Measurements from ENCODE around the gene LARGE1. TPM values are rescaled to one million over a fixed set of nuclear protein-coding genes. Genes with fewer than 3 reads are reported as not detected.

LARGE1 gene
- total RNA-seq, 2 experiments from 2014 or later: 0.81 to 2.0 TPM

DNA sequence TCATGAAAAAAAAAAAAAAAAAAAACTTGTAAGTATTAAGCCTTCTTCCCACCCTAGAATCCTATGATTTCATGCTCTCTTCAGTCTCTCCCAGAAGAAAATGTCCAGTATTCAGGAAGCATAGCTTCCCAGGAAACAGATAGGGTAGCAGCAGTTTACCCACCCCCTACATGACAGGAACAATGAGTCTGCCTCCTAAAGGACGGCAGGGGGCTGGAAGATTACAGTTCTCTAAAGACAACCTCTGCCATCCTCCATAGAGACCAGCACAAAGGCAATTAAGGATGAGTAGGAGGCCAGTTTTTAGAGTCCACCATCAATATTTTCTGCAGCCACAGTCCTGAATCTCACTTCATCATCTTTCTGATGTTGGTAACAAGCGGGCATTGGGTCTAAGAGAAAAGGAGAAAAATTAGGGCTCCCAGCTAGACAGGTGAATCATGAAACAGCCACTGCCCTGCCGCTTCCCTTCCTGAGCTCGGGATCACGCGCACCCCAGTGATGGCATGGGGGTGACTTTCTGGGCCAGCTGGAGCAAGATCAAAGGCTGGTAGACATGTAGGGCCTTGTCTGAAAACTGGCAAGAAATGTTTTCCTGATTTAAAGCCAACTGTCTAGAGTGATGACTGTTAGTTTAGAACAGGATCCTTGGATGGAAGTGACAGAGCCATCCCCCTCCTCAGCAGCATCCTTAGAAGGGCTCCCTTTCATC, 322.8 kb downstream of the LARGE1 start:
- H3K27me3 Mint-ChIP-seq: no peaks in the 10 kb centered on the region
- H3K27ac Mint-ChIP-seq: no peak overlapping the region
- intact Hi-C loops (cut with micrococcal nuclease): no loop called here
- no peaks in the 10 kb centered on the region for H3K36me3 Mint-ChIP-seq
- ChIA-PET POLR2A (no interaction called here), CTCF (no interaction called here)
- H3K9me3 Mint-ChIP-seq: peaks cover 7% of the 10 kb centered on the region
- no peak for DNase-seq
- no peaks in the 10 kb centered on the region for H3K4me1 Mint-ChIP-seq (ENCODE audit: low read depth)
- no peak overlapping the region for H3K4me3 Mint-ChIP-seq

DNA sequence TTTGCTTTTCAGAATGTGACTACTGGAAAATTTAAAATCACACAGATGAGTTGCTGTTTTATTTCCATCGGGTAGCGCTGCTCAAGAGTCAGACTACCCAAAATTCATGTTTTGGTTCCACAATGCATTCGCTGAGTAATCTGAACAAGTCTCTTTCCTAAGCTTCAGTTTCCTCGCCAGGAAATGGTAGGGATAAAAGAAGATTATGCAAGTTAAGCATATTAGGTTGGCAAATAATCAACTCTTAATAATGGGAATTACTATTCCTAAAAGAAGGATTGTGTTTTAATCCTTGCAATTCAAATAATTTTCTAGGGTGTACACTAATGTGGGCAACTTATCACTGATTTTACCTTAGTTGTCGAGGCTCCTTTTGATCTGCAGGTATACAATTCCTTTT, 326.5 kb downstream of the LARGE1 start:
- no peaks in the 10 kb centered on the region for H3K4me1 Mint-ChIP-seq (ENCODE audit: low read depth)
- intact Hi-C loops (cut with micrococcal nuclease): no loop called here
- peaks cover 2% of the 10 kb centered on the region for H3K9me3 Mint-ChIP-seq
- DNase-seq: no peak
- POLR2A ChIA-PET: no interaction called here
- H3K4me3 Mint-ChIP-seq: no peak overlapping the region
- H3K27me3 Mint-ChIP-seq: no peaks in the 10 kb centered on the region
- CTCF ChIA-PET: interaction anchor here (1.4 kb wide), 1 partner anchor 14 kb away, joined by 4 read pairs; no protein-coding TSS in a partner anchor
- H3K36me3 Mint-ChIP-seq: no peaks in the 10 kb centered on the region
- H3K27ac Mint-ChIP-seq: no peak overlapping the region

DNA sequence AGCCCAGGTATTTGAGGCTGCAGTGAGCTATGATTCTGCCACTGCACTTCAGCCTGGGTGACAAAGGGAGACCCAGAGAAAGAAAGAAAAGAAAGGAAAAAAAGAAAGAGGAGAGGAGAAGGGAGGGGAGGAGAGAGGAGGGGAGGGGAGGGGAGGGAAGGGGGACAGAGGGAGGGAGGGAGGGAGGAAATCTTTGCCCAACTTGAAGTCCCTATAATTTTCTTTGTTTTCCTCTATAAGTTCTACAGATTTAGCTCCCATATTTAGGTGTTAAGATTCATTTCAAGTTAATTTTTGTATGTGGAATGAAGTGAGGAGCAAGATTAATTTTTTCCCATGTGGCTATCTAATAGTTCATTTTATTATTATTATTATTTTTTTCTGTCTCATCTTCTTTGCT, 328.3 kb downstream of the LARGE1 start:
- intact Hi-C loops (cut with micrococcal nuclease): no loop called here

DNA sequence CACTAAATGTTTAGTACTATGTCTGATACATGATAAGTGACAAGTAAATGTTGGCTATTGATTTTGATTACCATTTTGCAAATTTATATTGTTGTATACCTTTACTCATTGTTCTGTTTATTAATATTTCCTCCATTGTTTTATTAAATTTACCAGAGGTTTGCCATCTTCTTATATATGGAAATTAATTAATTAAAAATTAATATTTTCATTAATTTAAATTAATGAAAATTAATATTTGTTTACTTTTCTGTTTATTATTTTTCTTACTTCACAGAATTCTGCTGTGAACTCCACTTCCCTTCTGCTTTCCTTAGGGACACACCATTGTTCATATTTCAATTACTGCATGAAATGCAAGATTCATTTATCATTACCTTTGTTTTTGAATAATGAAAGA, 331.0 kb downstream of the LARGE1 start:
- ChIA-PET CTCF (no interaction called here), POLR2A (no interaction called here)
- DNase-seq: no peak
- Mint-ChIP-seq H3K9me3 (no peaks in the 10 kb centered on the region), H3K27ac (no peak overlapping the region), H3K4me1 (ENCODE audit: low read depth) (no peaks in the 10 kb centered on the region), H3K36me3 (no peaks in the 10 kb centered on the region), H3K4me3 (no peak overlapping the region), H3K27me3 (no peaks in the 10 kb centered on the region)
- intact Hi-C loops (cut with micrococcal nuclease): no loop called here

More for the DNA sequence above, 328.3 kb downstream of the LARGE1 start:
- no peaks in the 10 kb centered on the region for H3K4me1 Mint-ChIP-seq (ENCODE audit: low read depth)
- no peaks in the 10 kb centered on the region for H3K27me3 Mint-ChIP-seq
- H3K27ac Mint-ChIP-seq: no peak overlapping the region
- DNase-seq: no peak
- H3K4me3 Mint-ChIP-seq: no peak overlapping the region
- peaks cover 2% of the 10 kb centered on the region for H3K9me3 Mint-ChIP-seq
- ChIA-PET POLR2A (no interaction called here), CTCF (no interaction called here)
- no peaks in the 10 kb centered on the region for H3K36me3 Mint-ChIP-seq

DNA sequence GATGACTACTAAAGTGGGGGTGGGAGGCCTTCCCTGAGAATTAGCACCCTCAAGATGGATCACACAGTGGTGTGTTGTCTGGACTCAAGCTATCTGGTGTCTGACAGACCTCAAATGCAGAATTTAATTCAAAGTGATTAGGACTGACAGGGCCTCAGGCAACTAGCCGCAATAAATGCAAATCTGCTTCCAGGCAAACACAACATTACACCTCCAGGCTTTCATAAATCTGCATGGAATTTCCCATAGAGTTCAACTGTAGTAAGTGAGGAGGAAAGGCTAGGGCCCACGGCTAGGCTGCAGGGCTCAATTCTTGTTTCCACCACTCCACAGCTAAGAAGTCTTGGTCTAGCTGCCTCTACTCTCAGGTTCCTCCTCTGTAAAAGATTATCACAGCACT, 331.4 kb downstream of the LARGE1 start:
- Mint-ChIP-seq H3K27ac (no peak overlapping the region), H3K4me3 (no peak overlapping the region), H3K36me3 (no peaks in the 10 kb centered on the region), H3K27me3 (no peaks in the 10 kb centered on the region), H3K9me3 (no peaks in the 10 kb centered on the region), H3K4me1 (ENCODE audit: low read depth) (no peaks in the 10 kb centered on the region)
- no peak for DNase-seq
- intact Hi-C loops (cut with micrococcal nuclease): no loop called here
- CTCF ChIA-PET: no interaction called here
- POLR2A ChIA-PET: no interaction called here

DNA sequence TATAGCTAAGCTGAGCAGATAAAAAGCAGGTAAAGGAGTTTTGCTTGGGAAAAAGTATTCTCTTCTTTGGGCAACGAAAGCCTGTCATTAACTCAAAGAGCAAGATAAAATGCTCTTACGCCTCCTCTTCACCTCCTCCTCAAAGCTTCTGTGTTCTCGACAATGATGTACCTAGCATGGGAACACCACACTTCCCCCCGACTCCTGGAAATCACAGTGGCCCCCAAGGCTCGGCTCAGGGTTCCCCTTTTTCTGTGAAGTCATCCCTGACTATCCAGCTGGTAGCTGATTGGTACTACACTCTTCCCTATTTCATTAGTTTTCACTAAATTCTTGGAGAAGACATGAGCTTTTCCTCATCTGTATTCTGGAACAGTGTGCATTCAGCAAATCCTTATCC, 336.1 kb downstream of the LARGE1 start:
- Mint-ChIP-seq H3K36me3 (no peaks in the 10 kb centered on the region), H3K27ac (no peak overlapping the region), H3K4me1 (ENCODE audit: low read depth) (no peaks in the 10 kb centered on the region), H3K9me3 (no peaks in the 10 kb centered on the region), H3K4me3 (no peak overlapping the region), H3K27me3 (no peaks in the 10 kb centered on the region)
- intact Hi-C loops (cut with micrococcal nuclease): no loop called here
- ChIA-PET POLR2A (no interaction called here), CTCF (interaction anchor here (1.3 kb wide), 1 partner anchor 282 kb away, joined by 3 read pairs; no protein-coding TSS in a partner anchor)
- no peak for DNase-seq

DNA sequence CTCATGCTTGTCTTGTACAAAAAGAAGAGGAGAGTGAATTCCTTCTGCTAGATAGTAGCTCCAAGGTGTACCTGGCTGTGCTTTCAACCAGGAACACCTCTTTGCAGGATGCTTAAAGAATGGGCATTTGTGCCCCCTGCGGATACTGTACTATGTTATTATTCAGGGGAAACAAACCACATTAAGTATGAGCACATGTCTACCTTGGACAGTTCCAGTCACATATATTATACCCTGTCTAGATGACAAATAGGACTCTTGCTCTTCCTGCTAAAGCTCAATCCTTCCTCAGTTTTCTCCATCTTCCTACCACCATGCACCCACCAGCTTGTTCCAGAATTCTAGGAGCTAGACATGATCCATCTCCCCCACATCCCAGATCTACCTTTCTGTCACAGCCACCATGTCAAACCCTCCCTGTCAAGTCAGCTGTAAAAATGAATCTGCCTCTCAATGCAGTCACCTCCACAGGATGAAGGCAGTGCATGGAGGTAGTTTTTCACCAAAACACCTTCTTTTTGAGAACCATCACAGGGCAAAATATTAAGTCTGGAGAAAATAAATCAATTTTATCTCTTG, 337.4 kb downstream of the LARGE1 start:
- Mint-ChIP-seq H3K4me1 (ENCODE audit: low read depth) (no peaks in the 10 kb centered on the region), H3K4me3 (no peak overlapping the region), H3K36me3 (no peaks in the 10 kb centered on the region), H3K27ac (no peak overlapping the region), H3K27me3 (no peaks in the 10 kb centered on the region), H3K9me3 (no peaks in the 10 kb centered on the region)
- intact Hi-C loops (cut with micrococcal nuclease): no loop called here
- no peak for DNase-seq
- ChIA-PET POLR2A (no interaction called here), CTCF (interaction anchor here (1.3 kb wide), 1 partner anchor 281 kb away, joined by 3 read pairs; no protein-coding TSS in a partner anchor)

DNA sequence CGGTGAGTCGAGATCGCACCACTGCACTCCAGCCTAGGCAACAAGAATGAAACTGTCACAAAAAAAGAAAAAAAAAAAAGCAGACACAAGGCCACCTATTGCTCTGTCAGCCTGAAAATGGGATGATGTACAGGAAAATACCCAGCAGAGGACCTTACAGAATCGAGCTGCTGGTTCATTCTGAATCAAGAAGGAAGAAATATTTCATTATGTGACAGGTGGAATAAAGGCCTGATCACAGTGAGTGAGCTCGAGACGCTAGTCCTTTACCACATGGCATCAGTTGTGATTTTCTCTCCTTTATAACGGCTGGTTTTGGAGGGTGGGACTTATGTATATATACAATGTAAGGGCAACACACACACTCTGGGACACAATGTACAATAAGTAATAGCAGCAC, 340.0 kb downstream of the LARGE1 start:
- ChIA-PET POLR2A (no interaction called here), CTCF (interaction anchor here (0.7 to 1.0 kb wide), 2 partner anchors 14 to 253 kb away, joined by 3 to 4 read pairs; no protein-coding TSS in a partner anchor)
- intact Hi-C loops (cut with micrococcal nuclease): no loop called here
- Mint-ChIP-seq H3K4me3 (no peak overlapping the region), H3K9me3 (no peaks in the 10 kb centered on the region), H3K27ac (no peak overlapping the region), H3K27me3 (no peaks in the 10 kb centered on the region), H3K4me1 (ENCODE audit: low read depth) (no peaks in the 10 kb centered on the region), H3K36me3 (no peaks in the 10 kb centered on the region)
- DNase-seq: no peak

DNA sequence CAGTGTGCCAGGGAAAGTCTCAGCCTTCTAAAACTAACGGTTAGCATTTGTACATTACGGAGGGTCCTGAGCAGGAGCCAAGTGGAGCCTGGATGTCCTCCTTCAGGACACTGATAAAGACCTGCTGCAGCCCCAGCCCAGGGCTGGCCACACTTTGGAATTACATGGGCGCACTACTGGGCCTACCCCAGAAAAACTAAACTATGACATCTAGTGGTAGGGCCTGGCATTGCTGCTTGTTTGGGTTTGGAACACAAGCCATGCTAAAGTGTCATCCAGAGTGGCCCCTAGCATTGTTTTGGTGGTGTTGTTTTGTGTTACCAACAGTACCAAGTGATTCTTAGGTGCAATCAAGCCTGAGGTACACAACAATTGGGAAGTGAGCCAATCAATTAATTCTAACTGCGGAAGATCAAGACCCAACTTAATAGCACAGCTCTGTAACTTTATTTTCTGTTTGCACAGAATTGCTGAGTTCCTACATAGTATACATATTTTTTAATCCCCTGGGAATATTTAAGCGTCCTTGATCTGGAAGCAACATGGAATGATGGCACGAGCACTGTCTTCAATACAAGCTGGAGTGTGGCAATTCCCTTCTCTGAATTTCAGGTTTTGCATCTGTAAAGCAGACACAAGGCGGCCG, 340.7 kb downstream of the LARGE1 start:
- CTCF ChIA-PET: interaction anchor here (1.0 kb wide), 1 partner anchor 14 kb away, joined by 4 read pairs; no protein-coding TSS in a partner anchor
- intact Hi-C loops (cut with micrococcal nuclease): no loop called here
- peak; percentile 32 for DNase-seq
- Mint-ChIP-seq H3K36me3 (no peaks in the 10 kb centered on the region), H3K27ac (no peak overlapping the region), H3K4me3 (no peak overlapping the region), H3K27me3 (no peaks in the 10 kb centered on the region), H3K4me1 (ENCODE audit: low read depth) (no peaks in the 10 kb centered on the region), H3K9me3 (no peaks in the 10 kb centered on the region)
- POLR2A ChIA-PET: no interaction called here

DNA sequence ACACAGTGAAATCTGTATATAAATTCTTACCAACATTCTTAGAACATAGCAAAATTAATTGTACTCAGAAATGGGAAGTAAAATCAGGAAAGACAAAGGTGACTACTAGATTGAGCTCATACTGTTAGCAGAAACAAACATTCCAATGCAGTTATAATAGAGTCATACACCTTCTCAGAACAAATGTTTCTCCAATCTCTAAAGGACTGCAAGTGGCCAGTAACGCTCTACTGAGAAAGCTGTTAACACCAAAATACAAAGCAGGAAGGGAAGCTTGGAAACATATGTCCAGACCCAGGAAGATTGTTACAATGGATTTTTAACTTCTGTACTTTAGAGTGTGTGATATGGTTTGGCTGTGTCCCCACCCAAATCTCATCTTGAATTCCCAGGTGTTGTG, 341.5 kb downstream of the LARGE1 start:
- DNase-seq: no peak
- no peak overlapping the region for H3K4me3 Mint-ChIP-seq
- no peaks in the 10 kb centered on the region for H3K27me3 Mint-ChIP-seq
- no peaks in the 10 kb centered on the region for H3K36me3 Mint-ChIP-seq
- ChIA-PET POLR2A (no interaction called here), CTCF (no interaction called here)
- intact Hi-C loops (cut with micrococcal nuclease): no loop called here
- no peaks in the 10 kb centered on the region for H3K9me3 Mint-ChIP-seq
- no peak overlapping the region for H3K27ac Mint-ChIP-seq
- no peaks in the 10 kb centered on the region for H3K4me1 Mint-ChIP-seq (ENCODE audit: low read depth)

DNA sequence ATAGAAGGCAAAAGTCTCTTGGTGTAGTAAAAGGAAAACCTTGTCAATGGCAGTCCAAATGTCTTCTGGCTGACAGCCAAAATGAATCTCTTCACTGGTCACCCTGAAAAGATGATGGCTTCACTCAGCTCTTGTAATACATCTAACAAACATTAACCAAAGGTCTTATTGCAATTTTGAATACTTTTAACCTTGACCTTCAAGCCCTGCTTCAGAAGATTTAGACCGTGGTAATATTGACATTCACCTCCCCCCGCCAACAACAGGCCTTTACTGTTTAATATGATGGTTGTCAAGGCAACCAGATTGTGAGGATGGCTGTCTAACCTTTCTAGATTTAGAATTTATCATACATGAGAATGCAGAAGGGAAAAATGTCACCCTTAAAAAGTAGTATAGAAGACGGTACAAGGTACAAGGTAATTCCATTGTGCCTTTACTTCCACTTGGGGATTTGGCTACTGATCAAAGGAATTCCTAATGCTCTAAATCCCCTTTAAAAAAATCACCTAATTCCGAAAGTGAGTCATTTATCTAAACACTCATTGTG, 342.3 kb downstream of the LARGE1 start:
- H3K9me3 Mint-ChIP-seq: no peaks in the 10 kb centered on the region
- no peaks in the 10 kb centered on the region for H3K27me3 Mint-ChIP-seq
- intact Hi-C loops (cut with micrococcal nuclease): no loop called here
- H3K36me3 Mint-ChIP-seq: no peaks in the 10 kb centered on the region
- DNase-seq: no peak
- ChIA-PET POLR2A (no interaction called here), CTCF (no interaction called here)
- no peaks in the 10 kb centered on the region for H3K4me1 Mint-ChIP-seq (ENCODE audit: low read depth)
- no peak overlapping the region for H3K27ac Mint-ChIP-seq
- no peak overlapping the region for H3K4me3 Mint-ChIP-seq

DNA sequence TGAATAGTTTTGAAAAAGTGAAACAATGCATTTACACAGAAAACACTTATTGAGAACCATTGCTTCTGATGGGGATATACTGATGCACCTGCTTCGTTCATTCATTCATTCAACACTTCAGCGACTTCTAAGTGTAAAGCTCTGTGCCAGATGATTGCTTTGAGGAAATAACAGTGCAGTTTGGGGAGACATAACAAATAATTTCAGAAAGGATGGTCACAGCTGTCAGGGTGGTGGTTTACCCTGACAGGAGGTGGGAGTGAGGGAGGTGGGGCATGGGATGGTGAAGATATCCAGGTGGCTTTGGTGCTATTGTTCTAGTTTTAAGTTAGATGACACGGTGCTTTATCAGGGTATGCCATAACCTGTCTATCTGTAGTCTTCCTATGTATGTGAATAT, 344.1 kb downstream of the LARGE1 start:
- no peak overlapping the region for H3K27ac Mint-ChIP-seq
- CTCF ChIA-PET: no interaction called here
- H3K9me3 Mint-ChIP-seq: no peaks in the 10 kb centered on the region
- POLR2A ChIA-PET: no interaction called here
- H3K27me3 Mint-ChIP-seq: no peaks in the 10 kb centered on the region
- no peaks in the 10 kb centered on the region for H3K4me1 Mint-ChIP-seq (ENCODE audit: low read depth)
- no peak for DNase-seq
- no peaks in the 10 kb centered on the region for H3K36me3 Mint-ChIP-seq
- no peak overlapping the region for H3K4me3 Mint-ChIP-seq
- intact Hi-C loops (cut with micrococcal nuclease): no loop called here

Data from activated CD4-positive, alpha-beta memory T cell treated with anti-CD3 and anti-CD28 coated beads for 36 hours (primary cell).